Naive thymus-derived CD8-positive, alpha-beta T cell (primary cell): Measurements from ENCODE around the gene NUB1. TPM values are rescaled to one million over a fixed set of nuclear protein-coding genes. Genes with fewer than 3 reads are reported as not detected.
A peak's percentile ranks its signal among the peaks of the same experiment; 100 is the strongest.

Source experiments
- ATAC-seq, 2 donors: fragments of 150-1000 bp; cut with Tn5 transposase in 1 of 2; sonication (Bioruptor Pico), chemical (Tn5 transposase) in 1 of 2; 1 replicate in 1 of 2; 2 replicates in 1 of 2; pipeline ENCODE4 v1.10.0; 2021; ENCODE audit warnings: mild to moderate bottlenecking in 2 of 2, moderate library complexity in 2 of 2
- POLR2A ChIA-PET: fragments of 350-600 bp; sonication (Branson Sonifier 250); formaldehyde crosslinking; loops from one replicate; lab custom pipeline; 2021; ENCODE audit warnings: antibody characterized with exemption; lab: Charles Lee
- DNase-seq, 10 donors: peaks; one replicate each; pipeline versions ENCODE4 v3.0.0 to v3.0.0-alpha.2; 2020 to 2022
- H3K27ac Mint-ChIP-seq, 10 donors: one replicate each; pipeline ENCODE4 v1.8.0; 2020 to 2022; ENCODE audit warnings: mild to moderate bottlenecking in 10 of 10, mixed read lengths in 10 of 10, moderate library complexity in 4 of 10, inconsistent platforms in 1 of 10
- H3K27me3 Mint-ChIP-seq, 5 donors: one replicate each; pipeline ENCODE4 v1.8.0; 2021 to 2022; ENCODE audit warnings: mixed read lengths in 5 of 5
- H3K36me3 Mint-ChIP-seq, 3 donors: one replicate each; pipeline ENCODE4 v1.8.0; 2020 to 2022; ENCODE audit warnings: mixed read lengths in 3 of 3, mild to moderate bottlenecking in 2 of 3, inconsistent platforms in 1 of 3
- H3K4me1 Mint-ChIP-seq, 4 donors: one replicate each; pipeline ENCODE4 v1.8.0; 2021 to 2022; ENCODE audit warnings: mixed read lengths in 4 of 4
- H3K4me3 Mint-ChIP-seq, 10 donors: one replicate each; pipeline ENCODE4 v1.8.0; 2020 to 2022; ENCODE audit warnings: mild to moderate bottlenecking in 10 of 10, mixed read lengths in 10 of 10, moderate library complexity in 6 of 10, inconsistent platforms in 1 of 10
- H3K9me3 Mint-ChIP-seq, 9 donors: one replicate each; pipeline ENCODE4 v1.8.0; 2020 to 2022; ENCODE audit warnings: mixed read lengths in 9 of 9, mild to moderate bottlenecking in 3 of 9, inconsistent platforms in 1 of 9, moderate library complexity in 1 of 9
- polyA plus RNA-seq, 3 donors: library from polyadenylated mRNA; unstranded; fragments of 300-500 nt; fragmentation: Illumina TruSeq; gene quantifications; one replicate each; pipeline ENCODE4 v1.2.3, GENCODE V29; 2021
- total RNA-seq, 8 experiments: library from RNA in 2 of 8; stranded (reverse) in 2 of 8; gene quantifications; one replicate each; pipeline ENCODE4 v1.2.3 and lab custom pipeline; 2021 to 2026

The NUB1 gene
- total and polyA plus RNA-seq, 5 experiments from 2014 or later = 66.1 to 109 (median 70.7) TPM

DNA sequence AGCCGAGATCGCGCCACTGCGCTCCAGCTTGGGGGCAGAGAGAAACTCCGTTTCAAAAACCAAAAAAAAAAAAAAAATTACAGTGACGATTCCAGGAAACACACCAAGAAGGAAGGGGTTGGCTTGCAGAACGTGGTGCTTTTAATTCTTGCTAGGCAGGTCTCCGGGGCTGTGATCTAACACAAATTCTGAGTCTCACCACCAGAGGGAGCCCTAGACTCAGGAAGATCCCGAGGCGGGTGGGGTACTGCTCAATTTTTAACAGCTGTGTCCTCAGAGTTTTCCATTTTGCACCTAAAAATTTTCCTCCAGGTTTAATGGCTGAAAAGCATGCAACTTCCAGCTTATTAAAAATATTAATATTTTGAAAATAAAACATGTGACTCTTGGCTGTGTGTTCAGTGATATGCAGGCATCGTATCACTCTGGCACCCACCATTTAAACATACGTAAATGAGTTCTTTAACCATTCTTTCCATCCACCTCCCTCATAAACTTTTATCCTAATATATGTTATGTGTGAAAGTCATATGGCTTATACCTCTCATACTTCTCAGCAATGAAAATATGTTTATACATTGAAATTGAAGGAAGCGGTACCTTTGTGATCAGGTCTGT, 26.5 kb upstream of the NUB1 start:
- Mint-ChIP-seq H3K9me3 (peaks cover 0 to 32% (median 11%) of the 10 kb centered on the region in 9 donors), H3K27me3 (no peaks in the 10 kb centered on the region), H3K27ac (peak overlapping the region in 8 of 10 donors; percentile 7 to 87 (median 62)), H3K36me3 (peaks cover 0 to 10% (median 2%) of the 10 kb centered on the region in 3 donors), H3K4me3 (peak overlapping the region in 6 of 10 donors; percentile 11 to 74 (median 65)), H3K4me1 (peaks cover 0 to 4% (median 3%) of the 10 kb centered on the region in 4 donors)
- DNase-seq = peak; percentile 54 to 90 (median 81)
- peak; percentile 97 to 98 for ATAC-seq
- POLR2A ChIA-PET = interaction anchor here (1.0 to 4.8 kb wide), 3 partner anchors 26 to 133 kb away, joined by 3 to 27 read pairs (median 6); partner anchors contain the start of gene NUB1

DNA sequence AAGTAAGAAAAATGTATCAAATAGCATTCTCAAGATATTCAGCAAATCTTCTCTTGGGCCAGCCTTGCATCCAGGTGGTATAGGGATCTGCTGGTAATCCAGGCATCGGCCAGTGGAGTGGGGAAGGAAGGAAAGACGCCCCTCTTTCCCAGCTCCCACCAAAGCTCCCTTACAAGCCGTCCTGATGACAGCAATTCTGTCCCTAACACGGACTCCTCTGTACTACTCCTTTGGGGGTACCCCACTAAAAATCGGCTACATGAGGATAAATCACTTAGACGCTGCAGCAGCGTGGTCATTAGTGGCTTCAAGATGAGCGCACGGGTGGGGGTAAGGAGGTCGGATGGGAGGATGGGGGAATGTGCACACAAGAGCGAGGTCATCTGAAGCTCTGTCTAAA, 24.7 kb upstream of the NUB1 start:
- no peak for ATAC-seq
- peaks cover 0 to 4% (median 3%) of the 10 kb centered on the region in 4 donors for H3K4me1 Mint-ChIP-seq
- no peak overlapping the region for H3K4me3 Mint-ChIP-seq
- H3K27ac Mint-ChIP-seq = no peak overlapping the region
- no peaks in the 10 kb centered on the region for H3K27me3 Mint-ChIP-seq
- POLR2A ChIA-PET = interaction anchor here (1.7 to 4.8 kb wide), 2 partner anchors 34 to 131 kb away, joined by 4 to 27 read pairs; no protein-coding TSS in a partner anchor
- H3K9me3 Mint-ChIP-seq = peaks cover 0 to 25% (median 11%) of the 10 kb centered on the region in 9 donors
- peaks cover 0 to 10% (median 2%) of the 10 kb centered on the region in 3 donors for H3K36me3 Mint-ChIP-seq
- no peak for DNase-seq

DNA sequence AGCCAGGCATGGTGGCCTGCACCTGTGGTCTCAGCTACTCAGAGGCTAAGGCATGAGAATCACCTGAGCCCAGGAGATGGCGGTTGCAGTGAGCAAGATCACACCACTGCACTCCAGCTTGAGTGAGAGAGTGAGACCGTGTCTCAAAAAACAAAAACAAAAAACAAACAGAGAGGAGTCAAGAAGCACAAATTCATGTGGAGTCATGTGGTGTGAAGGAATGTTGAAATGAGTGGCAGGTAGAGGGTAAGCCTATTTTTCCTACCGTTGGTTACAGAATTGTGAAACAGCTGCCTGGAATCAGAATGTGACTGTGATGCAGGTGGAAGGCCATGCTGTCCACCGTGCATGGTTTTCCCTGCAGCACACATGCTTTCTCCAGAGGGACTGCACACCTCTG, 23.7 kb upstream of the NUB1 start:
- H3K9me3 Mint-ChIP-seq = peaks cover 0 to 25% (median 11%) of the 10 kb centered on the region in 9 donors
- DNase-seq = no peak
- POLR2A ChIA-PET = interaction anchor here (4.8 kb wide), 1 partner anchor 33 kb away, joined by 27 read pairs; no protein-coding TSS in a partner anchor
- H3K36me3 Mint-ChIP-seq = peaks cover 2 to 10% (median 2%) of the 10 kb centered on the region in 3 donors
- no peak overlapping the region for H3K4me3 Mint-ChIP-seq
- peaks cover 0 to 4% (median 3%) of the 10 kb centered on the region in 4 donors for H3K4me1 Mint-ChIP-seq
- no peak for ATAC-seq
- H3K27me3 Mint-ChIP-seq = peaks cover 0 to 3% (median 0%) of the 10 kb centered on the region in 5 donors
- no peak overlapping the region for H3K27ac Mint-ChIP-seq

DNA sequence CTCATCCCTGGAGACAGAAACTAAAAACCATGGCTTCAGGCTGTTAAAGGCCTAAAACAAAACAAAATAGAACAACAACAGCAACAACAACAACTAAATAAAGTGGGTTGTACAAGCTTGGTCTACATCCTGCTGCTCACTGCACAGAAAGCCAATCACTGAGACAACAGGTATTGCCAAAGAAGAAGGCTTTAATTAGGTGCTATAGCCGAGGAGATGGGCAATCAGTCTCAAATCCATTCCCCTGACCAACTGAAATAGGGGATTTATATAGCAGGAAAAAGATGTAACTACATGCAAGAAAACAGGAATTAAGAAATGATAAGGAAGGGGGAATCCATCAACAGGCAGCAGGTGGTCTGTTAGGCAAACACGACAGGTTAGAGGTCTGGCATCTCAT, 22.4 kb upstream of the NUB1 start:
- DNase-seq = no peak
- H3K9me3 Mint-ChIP-seq = peaks cover 0 to 25% (median 11%) of the 10 kb centered on the region in 9 donors
- H3K36me3 Mint-ChIP-seq = peaks cover 2 to 10% (median 2%) of the 10 kb centered on the region in 3 donors
- H3K4me1 Mint-ChIP-seq = peaks cover 0 to 4% (median 3%) of the 10 kb centered on the region in 4 donors
- no peak overlapping the region for H3K27ac Mint-ChIP-seq
- ATAC-seq = no peak
- POLR2A ChIA-PET = no interaction called here
- H3K27me3 Mint-ChIP-seq = peaks cover 0 to 3% (median 0%) of the 10 kb centered on the region in 5 donors
- H3K4me3 Mint-ChIP-seq = no peak overlapping the region

DNA sequence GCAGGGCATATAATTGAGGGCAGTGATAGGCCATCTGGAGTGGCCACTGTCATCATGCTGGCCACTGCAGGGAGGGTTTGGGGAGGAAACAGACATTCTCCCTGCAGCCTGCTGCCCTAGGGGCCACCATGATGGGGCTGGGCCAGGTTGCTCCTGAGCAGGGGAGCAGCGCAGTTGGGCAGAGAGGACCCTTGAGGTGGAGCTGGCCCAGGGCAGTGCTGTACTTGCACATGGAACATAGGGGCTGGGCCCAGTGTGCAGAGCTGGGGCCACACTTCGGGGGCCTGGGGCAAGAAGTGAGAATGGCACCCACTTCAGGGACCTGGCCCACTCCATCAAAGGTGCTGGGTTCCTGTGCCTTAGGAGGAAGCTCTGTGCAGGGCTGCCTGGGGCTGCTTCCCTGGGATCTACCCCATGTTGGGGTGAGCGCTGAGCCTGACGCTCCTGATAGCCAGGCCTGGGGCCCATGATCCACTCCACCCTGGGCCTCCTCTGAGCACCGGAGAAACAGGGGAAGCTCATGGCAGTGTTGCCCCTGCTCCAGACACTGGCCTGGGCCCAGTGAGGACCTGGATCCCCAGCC, 21.3 kb upstream of the NUB1 start:
- H3K4me1 Mint-ChIP-seq = no peaks in the 10 kb centered on the region
- no peak overlapping the region for H3K4me3 Mint-ChIP-seq
- H3K9me3 Mint-ChIP-seq = peaks cover 0 to 25% (median 11%) of the 10 kb centered on the region in 9 donors
- POLR2A ChIA-PET = no interaction called here
- H3K36me3 Mint-ChIP-seq = peaks cover 2 to 10% (median 2%) of the 10 kb centered on the region in 3 donors
- no peak overlapping the region for H3K27ac Mint-ChIP-seq
- peaks cover 0 to 3% (median 0%) of the 10 kb centered on the region in 5 donors for H3K27me3 Mint-ChIP-seq
- DNase-seq (no peak), ATAC-seq (no peak)

DNA sequence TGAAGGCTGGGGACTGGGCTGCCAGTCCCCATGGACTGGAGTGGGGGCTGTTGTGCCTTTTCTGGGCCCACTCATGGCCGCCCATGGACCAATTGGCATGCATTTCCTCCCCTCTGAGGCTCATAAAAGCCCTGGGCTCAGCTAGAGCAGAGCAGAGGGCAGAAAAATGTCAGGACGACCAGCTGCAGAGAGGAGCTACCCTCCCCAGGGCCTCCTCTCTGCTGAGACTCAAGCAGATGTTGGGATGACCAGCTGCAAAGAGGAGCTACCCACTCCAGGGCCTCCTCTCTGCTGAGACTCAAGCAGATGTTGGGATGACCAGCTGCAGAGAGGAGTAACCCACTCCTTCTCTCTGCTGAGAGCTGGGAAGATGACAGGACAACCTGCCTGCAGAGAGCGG, 20.3 kb upstream of the NUB1 start:
- POLR2A ChIA-PET = no interaction called here
- H3K27ac Mint-ChIP-seq = no peak overlapping the region
- H3K36me3 Mint-ChIP-seq = peaks cover 2 to 10% (median 2%) of the 10 kb centered on the region in 3 donors
- H3K27me3 Mint-ChIP-seq = peaks cover 0 to 3% (median 0%) of the 10 kb centered on the region in 5 donors
- H3K4me3 Mint-ChIP-seq = no peak overlapping the region
- peaks cover 0 to 25% (median 11%) of the 10 kb centered on the region in 9 donors for H3K9me3 Mint-ChIP-seq
- ATAC-seq (no peak), DNase-seq (no peak)
- no peaks in the 10 kb centered on the region for H3K4me1 Mint-ChIP-seq

DNA sequence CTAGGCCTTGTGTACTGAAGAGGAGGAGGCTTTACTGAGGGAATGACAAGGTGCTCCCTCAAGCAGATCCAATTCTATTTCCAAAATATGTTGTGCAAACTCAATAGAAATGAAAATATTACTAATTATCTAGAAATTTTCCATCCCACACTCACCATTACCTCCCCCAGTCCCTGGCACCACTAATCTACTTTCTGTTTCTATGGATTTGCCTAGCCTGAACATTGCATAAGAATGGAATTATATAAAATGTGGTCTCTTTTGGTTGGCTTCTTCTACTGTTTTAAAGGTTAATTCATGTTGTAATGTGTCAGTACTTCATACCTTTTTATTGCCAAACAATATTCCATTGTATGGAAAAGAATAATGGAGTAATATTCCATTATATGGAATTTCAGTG, 18.7 kb upstream of the NUB1 start:
- H3K27ac Mint-ChIP-seq = no peak overlapping the region
- ATAC-seq (no peak), DNase-seq (no peak)
- POLR2A ChIA-PET = no interaction called here
- H3K9me3 Mint-ChIP-seq = peaks cover 0 to 27% (median 11%) of the 10 kb centered on the region in 9 donors
- H3K4me1 Mint-ChIP-seq = no peaks in the 10 kb centered on the region
- H3K27me3 Mint-ChIP-seq = peaks cover 0 to 3% (median 0%) of the 10 kb centered on the region in 5 donors
- no peak overlapping the region for H3K4me3 Mint-ChIP-seq
- H3K36me3 Mint-ChIP-seq = peaks cover 2 to 10% (median 2%) of the 10 kb centered on the region in 3 donors

DNA sequence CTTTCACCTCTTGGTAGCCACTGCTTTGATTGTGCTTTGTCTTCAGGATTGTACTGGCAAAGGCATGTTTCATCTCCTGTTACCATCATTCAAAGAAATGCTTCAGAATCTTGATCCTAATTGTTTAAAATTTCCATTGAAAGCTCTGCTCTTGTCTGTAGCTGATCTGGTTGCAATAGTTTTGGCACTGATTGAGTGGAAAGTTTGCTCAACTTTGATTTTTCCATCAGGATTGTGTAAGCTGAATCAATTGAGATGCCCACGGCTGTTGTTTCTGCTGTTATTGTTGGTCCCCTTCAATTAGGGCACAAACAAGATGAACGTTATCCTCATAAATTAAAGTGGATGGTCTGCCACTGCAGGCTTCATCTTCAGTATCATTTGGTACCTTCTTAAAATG, 14.6 kb upstream of the NUB1 start:
- Mint-ChIP-seq H3K27me3 (peaks cover 0 to 3% (median 0%) of the 10 kb centered on the region in 5 donors), H3K9me3 (peaks cover 0 to 4% (median 0%) of the 10 kb centered on the region in 9 donors), H3K36me3 (peaks cover 0 to 2% (median 0%) of the 10 kb centered on the region in 3 donors), H3K27ac (no peak overlapping the region), H3K4me3 (no peak overlapping the region), H3K4me1 (no peaks in the 10 kb centered on the region)
- no peak for DNase-seq
- ATAC-seq = no peak
- POLR2A ChIA-PET = no interaction called here

DNA sequence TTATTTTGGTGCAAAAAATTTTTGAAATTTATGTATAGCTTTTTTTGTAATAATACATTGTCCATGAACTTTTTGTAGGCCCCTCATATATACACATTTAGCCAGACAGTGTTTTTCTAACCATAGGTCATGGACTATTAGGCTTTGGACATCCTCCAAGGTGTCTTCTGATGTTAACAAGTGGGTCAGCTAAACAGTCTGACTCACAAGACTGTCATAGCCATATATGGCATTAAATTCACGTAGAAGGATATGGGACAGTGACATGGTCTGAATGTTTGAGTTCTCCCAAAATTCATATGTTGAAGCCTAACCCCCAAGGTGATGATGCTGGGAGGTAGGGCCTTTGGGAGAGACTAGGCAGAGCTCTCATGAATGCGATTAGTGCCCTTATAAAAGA, 14.0 kb upstream of the NUB1 start:
- POLR2A ChIA-PET = no interaction called here
- no peaks in the 10 kb centered on the region for H3K4me1 Mint-ChIP-seq
- H3K27ac Mint-ChIP-seq = no peak overlapping the region
- no peak for DNase-seq
- H3K27me3 Mint-ChIP-seq = no peaks in the 10 kb centered on the region
- H3K4me3 Mint-ChIP-seq = no peak overlapping the region
- no peak for ATAC-seq
- no peaks in the 10 kb centered on the region for H3K36me3 Mint-ChIP-seq
- H3K9me3 Mint-ChIP-seq = peaks cover 0 to 4% (median 0%) of the 10 kb centered on the region in 9 donors

DNA sequence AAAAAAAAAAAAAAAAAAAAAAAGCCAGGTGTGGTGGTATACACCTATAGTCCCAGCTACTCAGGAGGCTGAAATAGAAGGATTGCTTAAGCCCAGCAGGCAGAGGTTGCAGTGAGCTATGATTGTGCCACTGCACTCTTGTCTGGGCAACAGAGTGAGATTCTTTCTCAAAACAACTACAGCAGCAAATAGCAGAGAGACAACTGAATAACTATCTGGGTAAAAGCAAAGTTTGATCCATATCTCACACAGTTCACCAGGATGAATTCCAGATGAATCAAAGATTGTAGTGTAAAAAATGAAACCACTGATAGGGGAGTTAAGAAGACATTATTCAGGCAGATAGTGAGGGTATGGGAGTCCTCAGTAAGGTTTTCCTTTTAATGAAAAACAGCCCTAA, 11.4 kb upstream of the NUB1 start:
- Mint-ChIP-seq H3K4me1 (no peaks in the 10 kb centered on the region), H3K27ac (no peak overlapping the region), H3K27me3 (peaks cover 0 to 2% (median 0%) of the 10 kb centered on the region in 5 donors), H3K9me3 (peaks cover 0 to 4% (median 0%) of the 10 kb centered on the region in 9 donors), H3K36me3 (no peaks in the 10 kb centered on the region), H3K4me3 (no peak overlapping the region)
- ATAC-seq (no peak), DNase-seq (no peak)
- POLR2A ChIA-PET = no interaction called here

DNA sequence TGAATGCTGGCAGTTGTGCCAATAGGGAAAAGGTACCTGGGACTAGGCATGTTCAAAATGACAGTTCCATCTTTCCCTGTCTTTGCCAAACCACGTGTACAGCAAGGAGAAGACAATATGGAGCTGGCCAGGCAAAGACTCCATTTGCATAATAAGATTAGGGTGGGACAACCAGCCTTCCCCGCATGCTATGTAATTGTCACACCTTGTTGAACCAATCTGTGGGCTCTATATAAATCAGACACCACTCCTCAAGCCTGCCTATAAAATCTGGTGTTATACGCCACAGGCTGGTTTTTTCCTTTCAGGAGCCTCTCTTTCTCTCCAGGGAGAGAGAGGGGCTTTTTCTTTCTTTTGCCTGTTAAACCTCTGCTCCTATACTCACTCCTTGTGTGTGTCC, 11.0 kb upstream of the NUB1 start:
- Mint-ChIP-seq H3K27me3 (peaks cover 0 to 2% (median 0%) of the 10 kb centered on the region in 5 donors), H3K27ac (no peak overlapping the region)
- POLR2A ChIA-PET = no interaction called here

DNA sequence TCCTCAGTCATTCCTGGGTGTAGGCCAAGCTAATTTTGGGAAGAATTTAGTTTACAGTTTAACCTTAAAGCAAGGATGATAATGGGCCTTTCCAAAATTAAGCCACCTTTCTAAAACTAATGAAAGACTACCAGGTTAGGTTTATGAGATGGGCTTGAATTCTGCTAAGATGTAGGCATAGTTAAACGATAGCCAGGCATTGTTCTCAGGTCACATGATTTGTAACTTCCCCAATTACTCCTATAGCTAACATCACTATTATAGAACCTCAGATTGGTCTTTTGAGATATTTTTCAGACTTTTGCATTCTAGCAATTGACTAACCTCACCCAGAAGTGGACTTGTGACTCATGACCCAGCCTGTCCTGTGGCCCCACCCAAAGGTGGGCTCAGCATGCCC, 7.0 kb upstream of the NUB1 start:
- no peak for DNase-seq
- POLR2A ChIA-PET = no interaction called here
- no peaks in the 10 kb centered on the region for H3K36me3 Mint-ChIP-seq
- H3K27ac Mint-ChIP-seq = no peak overlapping the region
- H3K9me3 Mint-ChIP-seq = peaks cover 0 to 4% (median 0%) of the 10 kb centered on the region in 9 donors
- peaks cover 0 to 2% (median under 1%) of the 10 kb centered on the region in 4 donors for H3K4me1 Mint-ChIP-seq
- H3K4me3 Mint-ChIP-seq = no peak overlapping the region
- H3K27me3 Mint-ChIP-seq = peaks cover 0 to 2% (median 0%) of the 10 kb centered on the region in 5 donors
- no peak for ATAC-seq

More for the DNA sequence above, 11.0 kb upstream of the NUB1 start:
- no peaks in the 10 kb centered on the region for H3K4me1 Mint-ChIP-seq
- peaks cover 0 to 4% (median 0%) of the 10 kb centered on the region in 9 donors for H3K9me3 Mint-ChIP-seq
- DNase-seq = no peak
- no peaks in the 10 kb centered on the region for H3K36me3 Mint-ChIP-seq
- H3K4me3 Mint-ChIP-seq = no peak overlapping the region
- ATAC-seq = no peak
